Liver (tissue), 9 donors: ENCODE data around the gene AHRR. TPM values are rescaled to one million over a fixed set of nuclear protein-coding genes. Genes with fewer than 3 reads are reported as not detected.

Source experiments
- DNase-seq: peaks from one replicate; pipeline ENCODE4 v3.0.0-alpha.2; 2017; ENCODE audit warnings: low spot score
- H3K27ac ChIP-seq, 2 donors: one replicate each; pipeline ENCODE4 v1.7.0; 2013; ENCODE audit warnings: inconsistent platforms in 2 of 2, low read length in 2 of 2, control low read depth in 1 of 2, low read depth in 1 of 2, mild to moderate bottlenecking in 1 of 2
- H3K27me3 ChIP-seq, 4 donors: one replicate each; pipeline versions ENCODE4 v1.6.1 to v1.7.0; 2013; ENCODE audit warnings: low read length in 3 of 4, inconsistent platforms in 1 of 4, mild to moderate bottlenecking in 1 of 4, moderate library complexity in 1 of 4; ENCODE audit not compliant: control insufficient read depth in 4 of 4, insufficient read depth in 4 of 4
- H3K36me3 ChIP-seq, 4 donors: one replicate each; pipeline versions ENCODE4 v1.6.1 to v1.7.0; 2013; ENCODE audit warnings: low read length in 3 of 4, mild to moderate bottlenecking in 3 of 4, low read depth in 1 of 4, moderate library complexity in 1 of 4; ENCODE audit not compliant: control insufficient read depth in 4 of 4, insufficient read depth in 3 of 4
- H3K4me1 ChIP-seq, 4 donors: one replicate each; pipeline versions ENCODE4 v1.6.1 to v1.7.0; 2013; ENCODE audit warnings: low read length in 3 of 4, mild to moderate bottlenecking in 3 of 4, moderate library complexity in 1 of 4; ENCODE audit not compliant: control insufficient read depth in 4 of 4, insufficient read depth in 4 of 4
- H3K4me3 ChIP-seq, 3 donors: one replicate each; pipeline versions ENCODE4 v1.6.1 to v1.7.0; 2013; ENCODE audit warnings: low read length in 3 of 3, control low read depth in 1 of 3, low read depth in 1 of 3, mild to moderate bottlenecking in 1 of 3
- H3K9ac ChIP-seq, 2 donors: one replicate each; pipeline ENCODE4 v1.7.0; 2013; ENCODE audit warnings: low read length in 2 of 2, mild to moderate bottlenecking in 2 of 2, moderate library complexity in 2 of 2, control low read depth in 1 of 2, low read depth in 1 of 2
- H3K9me3 ChIP-seq, 4 donors: one replicate each; pipeline versions ENCODE4 v1.6.1 to v1.7.0; 2013; ENCODE audit warnings: low read length in 3 of 4; ENCODE audit not compliant: control insufficient read depth in 4 of 4
- ATF3 ChIP-seq: IDR thresholded peaks from 2 replicates; pipeline ENCODE4 v1.6.1; 2016; ENCODE audit warnings: antibody characterized with exemption
- EGR1 ChIP-seq, 2 donors: IDR thresholded peaks; 2 replicates each; pipeline ENCODE4 v1.6.1; 2016 to 2018; ENCODE audit warnings: antibody characterized with exemption in 2 of 2, low read depth in 2 of 2
- FOXA1 ChIP-seq: IDR thresholded peaks from 2 replicates; pipeline ENCODE4 v1.6.1; 2016; ENCODE audit warnings: antibody characterized with exemption
- FOXA2 ChIP-seq: IDR thresholded peaks from 2 replicates; pipeline ENCODE4 v1.6.1; 2016; ENCODE audit warnings: antibody characterized with exemption
- GABPA ChIP-seq, 2 donors: IDR thresholded peaks in 1 of 2; conservative IDR thresholded peaks in 1 of 2; 2 replicates each; pipeline ENCODE4 v1.6.1; 2016; ENCODE audit warnings: antibody characterized with exemption in 2 of 2, mild to moderate bottlenecking in 1 of 2, moderate library complexity in 1 of 2
- HNF4A ChIP-seq, 2 donors: conservative IDR thresholded peaks; 2 replicates each; pipeline ENCODE4 v1.6.1; 2016; ENCODE audit warnings: antibody characterized with exemption in 2 of 2, mild to moderate bottlenecking in 2 of 2
- JUND ChIP-seq, 2 donors: IDR thresholded peaks; 2 replicates each; pipeline ENCODE4 v1.6.1; 2016; ENCODE audit warnings: antibody characterized with exemption in 2 of 2
- MAX ChIP-seq: IDR thresholded peaks from 2 replicates; pipeline ENCODE4 v1.6.1; 2016; ENCODE audit warnings: antibody characterized with exemption
- NR2F2 ChIP-seq: IDR thresholded peaks from 2 replicates; pipeline ENCODE4 v1.6.1; 2016; ENCODE audit warnings: antibody characterized with exemption
- RAD21 ChIP-seq, 2 donors: IDR thresholded peaks; 2 replicates each; pipeline ENCODE4 v1.6.1; 2016; ENCODE audit warnings: antibody characterized with exemption in 2 of 2, mild to moderate bottlenecking in 2 of 2
- REST ChIP-seq: IDR thresholded peaks from 2 replicates; pipeline ENCODE4 v1.6.1; 2016; ENCODE audit warnings: antibody characterized with exemption, mild to moderate bottlenecking
- RXRA ChIP-seq, 2 donors: IDR thresholded peaks; 2 replicates each; pipeline ENCODE4 v1.6.1; 2017 to 2018; ENCODE audit warnings: antibody characterized with exemption in 2 of 2, mild to moderate bottlenecking in 1 of 2
- SP1 ChIP-seq: IDR thresholded peaks from 2 replicates; pipeline ENCODE4 v1.6.1; 2018; ENCODE audit warnings: antibody characterized with exemption, mild to moderate bottlenecking
- TAF1 ChIP-seq: conservative IDR thresholded peaks from 2 replicates; pipeline ENCODE4 v1.6.1; 2016; ENCODE audit warnings: antibody characterized with exemption, mild to moderate bottlenecking
- YY1 ChIP-seq: IDR thresholded peaks from 2 replicates; pipeline ENCODE4 v1.6.1; 2016; ENCODE audit warnings: antibody characterized with exemption, mild to moderate bottlenecking
- WGBS: extraction: QIAGEN DNeasy Blood & Tissue Kit; methylation state at CpG from one replicate; pipeline ENCODE4 v1.1.7; 2013; 5-methylcytosine and 5-hydroxymethylcytosine counted together
- polyA plus RNA-seq, 2 donors: library from polyadenylated mRNA; stranded (reverse) in 1 of 2; unstranded in 1 of 2; fragments of 200-250 nt in 1 of 2; fragments of >200 nt in 1 of 2; fragmentation: Nextera tagmentation in 1 of 2; extraction: Ambion mirVana in 1 of 2; gene quantifications; one replicate each; pipeline versions ENCODE4 v1.2.1 to v1.2.3, GENCODE V29; 2013 to 2015
- total RNA-seq, 2 donors: library from RNA; depleted of rRNA; stranded (reverse); fragments of >200 nt; gene quantifications; one replicate each; pipeline ENCODE4 v1.2.3, GENCODE V29; 2014
- TF ChIP-seq, protein P1 (sequence below): IDR thresholded peaks from 2 replicates; pipeline ENCODE4 v1.6.1; 2016; ENCODE audit warnings: antibody characterized with exemption
- TF ChIP-seq, protein P2 (sequence below): fragments of 150-350 bp; IDR thresholded peaks from 2 replicates; pipeline ENCODE4 v1.5.1; 2017; ENCODE audit warnings: improper control_type of control experiment, low read depth, low read length; ENCODE audit not compliant: missing input control
- donor health status: healthy.
- donor health status: healthy.
- donor health status: healthy.
- donor health status: healthy.
- donor health status: healthy.

The AHRR gene
- total and polyA plus RNA-seq, 4 donors = 0.15 to 0.47 (median 0.24) TPM

- TF ChIP-seq ATF3 = no peak
- no peak for TF ChIP-seq MAX
- no peak for TF ChIP-seq EGR1 (IDR thresholded peaks at IDR 0.05; ENCODE audit: low read depth in 2 of 2)
- no peak for TF ChIP-seq TAF1
- TF ChIP-seq FOXA2 = no peak
- TF ChIP-seq RAD21 (IDR thresholded peaks at IDR 0.05) = no peak
- TF ChIP-seq HNF4A (conservative IDR thresholded peaks at IDR 0.05) = no peak
- no peak for TF ChIP-seq YY1
- no peak for TF ChIP-seq FOXA1
These were observed 12.4 kb downstream of the AHRR start (continued) for GRCh38 chr5:333945-334344.

- Histone ChIP-seq H3K27me3 (no peaks in the 10 kb centered on the region), H3K4me1 (no peaks in the 10 kb centered on the region), H3K36me3 (no peaks in the 10 kb centered on the region), H3K9ac (no peak overlapping the region), H3K4me3 (no peak overlapping the region), H3K27ac (no peak overlapping the region), H3K9me3 (no peaks in the 10 kb centered on the region)
- WGBS = 85% methylated on average over 5 of the region's 5 CpGs
- no peak for TF ChIP-seq REST
- TF ChIP-seq, protein P1, sequence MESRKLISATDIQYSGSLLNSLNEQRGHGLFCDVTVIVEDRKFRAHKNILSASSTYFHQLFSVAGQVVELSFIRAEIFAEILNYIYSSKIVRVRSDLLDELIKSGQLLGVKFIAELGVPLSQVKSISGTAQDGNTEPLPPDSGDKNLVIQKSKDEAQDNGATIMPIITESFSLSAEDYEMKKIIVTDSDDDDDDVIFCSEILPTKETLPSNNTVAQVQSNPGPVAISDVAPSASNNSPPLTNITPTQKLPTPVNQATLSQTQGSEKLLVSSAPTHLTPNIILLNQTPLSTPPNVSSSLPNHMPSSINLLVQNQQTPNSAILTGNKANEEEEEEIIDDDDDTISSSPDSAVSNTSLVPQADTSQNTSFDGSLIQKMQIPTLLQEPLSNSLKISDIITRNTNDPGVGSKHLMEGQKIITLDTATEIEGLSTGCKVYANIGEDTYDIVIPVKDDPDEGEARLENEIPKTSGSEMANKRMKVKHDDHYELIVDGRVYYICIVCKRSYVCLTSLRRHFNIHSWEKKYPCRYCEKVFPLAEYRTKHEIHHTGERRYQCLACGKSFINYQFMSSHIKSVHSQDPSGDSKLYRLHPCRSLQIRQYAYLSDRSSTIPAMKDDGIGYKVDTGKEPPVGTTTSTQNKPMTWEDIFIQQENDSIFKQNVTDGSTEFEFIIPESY = no peak
- no peak for TF ChIP-seq TAF1
- TF ChIP-seq JUND (IDR thresholded peaks at IDR 0.05) = no peak
- TF ChIP-seq HNF4A (conservative IDR thresholded peaks at IDR 0.05) = no peak
- TF ChIP-seq SP1 = no peak
- no peak for TF ChIP-seq GABPA (IDR thresholded peaks at IDR 0.05 in 1 of 2, conservative IDR thresholded peaks at IDR 0.05 in 1 of 2)
- TF ChIP-seq NR2F2 = no peak
- TF ChIP-seq, protein P2, sequence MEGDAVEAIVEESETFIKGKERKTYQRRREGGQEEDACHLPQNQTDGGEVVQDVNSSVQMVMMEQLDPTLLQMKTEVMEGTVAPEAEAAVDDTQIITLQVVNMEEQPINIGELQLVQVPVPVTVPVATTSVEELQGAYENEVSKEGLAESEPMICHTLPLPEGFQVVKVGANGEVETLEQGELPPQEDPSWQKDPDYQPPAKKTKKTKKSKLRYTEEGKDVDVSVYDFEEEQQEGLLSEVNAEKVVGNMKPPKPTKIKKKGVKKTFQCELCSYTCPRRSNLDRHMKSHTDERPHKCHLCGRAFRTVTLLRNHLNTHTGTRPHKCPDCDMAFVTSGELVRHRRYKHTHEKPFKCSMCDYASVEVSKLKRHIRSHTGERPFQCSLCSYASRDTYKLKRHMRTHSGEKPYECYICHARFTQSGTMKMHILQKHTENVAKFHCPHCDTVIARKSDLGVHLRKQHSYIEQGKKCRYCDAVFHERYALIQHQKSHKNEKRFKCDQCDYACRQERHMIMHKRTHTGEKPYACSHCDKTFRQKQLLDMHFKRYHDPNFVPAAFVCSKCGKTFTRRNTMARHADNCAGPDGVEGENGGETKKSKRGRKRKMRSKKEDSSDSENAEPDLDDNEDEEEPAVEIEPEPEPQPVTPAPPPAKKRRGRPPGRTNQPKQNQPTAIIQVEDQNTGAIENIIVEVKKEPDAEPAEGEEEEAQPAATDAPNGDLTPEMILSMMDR = no peak
- TF ChIP-seq RXRA (IDR thresholded peaks at IDR 0.05) = no peak
- no peak for DNase-seq
These were observed 13.6 kb downstream of the AHRR start for GRCh38 chr5:334903-335739.
